ENCODE data around the gene SLC9A1. TPM values are rescaled to one million over a fixed set of nuclear protein-coding genes. Genes with fewer than 3 reads are reported as not detected.

Gene SLC9A1
- total RNA-seq, 1 experiment from 2014 or later: 25.2 TPM

DNA sequence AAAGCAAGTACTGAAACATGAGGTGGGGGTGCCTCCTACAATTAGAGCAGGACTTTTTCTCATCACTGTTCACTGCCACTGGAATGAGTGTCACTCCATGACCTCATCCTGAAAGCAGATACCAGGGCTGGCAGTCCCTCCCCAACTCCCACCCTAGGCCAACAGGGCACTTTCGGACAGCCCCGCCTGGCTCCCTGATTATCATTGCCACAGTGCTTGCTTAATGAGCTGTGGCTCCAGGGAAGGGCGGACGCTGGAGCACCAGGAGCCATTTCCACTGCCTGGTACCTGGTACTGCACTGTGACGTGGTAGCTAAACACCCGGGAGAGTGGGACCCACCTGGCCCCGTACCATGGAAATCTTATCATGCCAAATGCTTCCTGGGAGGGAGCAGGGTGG is 22.3 kb downstream of the SLC9A1 start:
- DNase-seq (no peak), ATAC-seq (no peak)
- Histone ChIP-seq H3F3A (ENCODE audit: low read length, unreplicated experiment) (no peaks in the 10 kb centered on the region), H3K9ac (ENCODE audit: low read length) (no peak overlapping the region), H3K27me3 (ENCODE audit: low read length) (no peaks in the 10 kb centered on the region), H3K9me2 (replicated peaks; ENCODE audit: low read length) (no peaks in the 10 kb centered on the region), H3K9me3 (ENCODE audit: low read length) (no peaks in the 10 kb centered on the region), H3K4me2 (ENCODE audit: low read length) (no peak overlapping the region), H3K36me3 (ENCODE audit: low read depth, low read length) (peaks cover 9% of the 10 kb centered on the region; the same call in 1 of the 2 replicates), H4K20me1 (ENCODE audit: low read length) (no peaks in the 10 kb centered on the region), H2AFZ (ENCODE audit: low read length) (no peak overlapping the region), H3K4me1 (ENCODE audit: insufficient read depth, low read length) (peaks cover under 1% of the 10 kb centered on the region; the same call in 1 of the 2 replicates), H3K79me2 (ENCODE audit: low read length) (peaks cover 17% of the 10 kb centered on the region), H3K4me3 (ENCODE audit: low read length) (no peak overlapping the region), H3K27ac (ENCODE audit: low read length) (no peak overlapping the region)
- CTCF ChIA-PET: no interaction called here
- BruUV-seq (replicated peaks): no TSS peak
- TF ChIP-seq EZH2phosphoT487 (IDR thresholded peaks at IDR 0.05; ENCODE audit: borderline replicate concordance, low read length) (no peak), EZH2 (IDR thresholded peaks at IDR 0.05; ENCODE audit: low read length, unreplicated experiment) (no peak)
- TF ChIP-seq, protein P1, sequence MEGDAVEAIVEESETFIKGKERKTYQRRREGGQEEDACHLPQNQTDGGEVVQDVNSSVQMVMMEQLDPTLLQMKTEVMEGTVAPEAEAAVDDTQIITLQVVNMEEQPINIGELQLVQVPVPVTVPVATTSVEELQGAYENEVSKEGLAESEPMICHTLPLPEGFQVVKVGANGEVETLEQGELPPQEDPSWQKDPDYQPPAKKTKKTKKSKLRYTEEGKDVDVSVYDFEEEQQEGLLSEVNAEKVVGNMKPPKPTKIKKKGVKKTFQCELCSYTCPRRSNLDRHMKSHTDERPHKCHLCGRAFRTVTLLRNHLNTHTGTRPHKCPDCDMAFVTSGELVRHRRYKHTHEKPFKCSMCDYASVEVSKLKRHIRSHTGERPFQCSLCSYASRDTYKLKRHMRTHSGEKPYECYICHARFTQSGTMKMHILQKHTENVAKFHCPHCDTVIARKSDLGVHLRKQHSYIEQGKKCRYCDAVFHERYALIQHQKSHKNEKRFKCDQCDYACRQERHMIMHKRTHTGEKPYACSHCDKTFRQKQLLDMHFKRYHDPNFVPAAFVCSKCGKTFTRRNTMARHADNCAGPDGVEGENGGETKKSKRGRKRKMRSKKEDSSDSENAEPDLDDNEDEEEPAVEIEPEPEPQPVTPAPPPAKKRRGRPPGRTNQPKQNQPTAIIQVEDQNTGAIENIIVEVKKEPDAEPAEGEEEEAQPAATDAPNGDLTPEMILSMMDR (conservative IDR thresholded peaks at IDR 0.05; ENCODE audit: low read depth, low read length): no peak
- intact Hi-C loops (cut with micrococcal nuclease): no loop called here
- POLR2A ChIA-PET (ENCODE audit: unreplicated experiment): no interaction called here

DNA sequence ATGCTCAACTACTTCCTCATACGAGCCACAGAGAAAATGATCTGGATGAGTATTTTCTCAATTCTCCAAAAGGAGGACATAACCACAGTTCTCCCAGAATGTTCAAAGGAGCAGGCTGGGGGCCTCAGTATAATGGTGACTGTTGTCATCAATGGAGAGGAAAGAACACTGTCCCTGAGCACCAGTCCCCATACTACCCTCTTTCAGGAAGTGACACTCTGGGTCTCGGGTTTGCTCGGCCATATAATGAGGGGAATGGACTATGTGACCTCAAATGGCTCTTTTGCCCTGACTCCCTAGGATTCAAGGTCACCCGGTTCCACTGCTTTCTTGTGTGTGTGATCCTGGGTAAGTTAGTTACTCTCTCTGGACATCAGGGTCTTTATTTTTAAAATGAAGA is 22.8 kb downstream of the SLC9A1 start:
- ChIA-PET CTCF (no interaction called here), POLR2A (ENCODE audit: unreplicated experiment) (no interaction called here)
- Histone ChIP-seq H2AFZ (ENCODE audit: low read length) (no peak overlapping the region), H3K4me3 (ENCODE audit: low read length) (no peak overlapping the region), H3K36me3 (ENCODE audit: low read depth, low read length) (peaks cover 9% of the 10 kb centered on the region; the same call in 1 of the 2 replicates), H3K4me1 (ENCODE audit: insufficient read depth, low read length) (no peaks in the 10 kb centered on the region; the same call in 1 of the 2 replicates), H3K9me2 (replicated peaks; ENCODE audit: low read length) (no peaks in the 10 kb centered on the region), H3K27me3 (ENCODE audit: low read length) (no peaks in the 10 kb centered on the region), H3K79me2 (ENCODE audit: low read length) (peaks cover 16% of the 10 kb centered on the region), H3K9me3 (ENCODE audit: low read length) (no peaks in the 10 kb centered on the region), H3K9ac (ENCODE audit: low read length) (no peak overlapping the region), H3F3A (ENCODE audit: low read length, unreplicated experiment) (no peaks in the 10 kb centered on the region), H4K20me1 (ENCODE audit: low read length) (no peaks in the 10 kb centered on the region), H3K27ac (ENCODE audit: low read length) (no peak overlapping the region), H3K4me2 (ENCODE audit: low read length) (no peak overlapping the region)
- DNase-seq (no peak), ATAC-seq (no peak)
- no TSS peak for BruUV-seq (replicated peaks)
- TF ChIP-seq, protein P1 (conservative IDR thresholded peaks at IDR 0.05; ENCODE audit: low read depth, low read length): no peak
- TF ChIP-seq EZH2 (IDR thresholded peaks at IDR 0.05; ENCODE audit: low read length, unreplicated experiment): no peak
- no peak for TF ChIP-seq EZH2phosphoT487 (IDR thresholded peaks at IDR 0.05; ENCODE audit: borderline replicate concordance, low read length)
- intact Hi-C loops (cut with micrococcal nuclease): no loop called here

DNA sequence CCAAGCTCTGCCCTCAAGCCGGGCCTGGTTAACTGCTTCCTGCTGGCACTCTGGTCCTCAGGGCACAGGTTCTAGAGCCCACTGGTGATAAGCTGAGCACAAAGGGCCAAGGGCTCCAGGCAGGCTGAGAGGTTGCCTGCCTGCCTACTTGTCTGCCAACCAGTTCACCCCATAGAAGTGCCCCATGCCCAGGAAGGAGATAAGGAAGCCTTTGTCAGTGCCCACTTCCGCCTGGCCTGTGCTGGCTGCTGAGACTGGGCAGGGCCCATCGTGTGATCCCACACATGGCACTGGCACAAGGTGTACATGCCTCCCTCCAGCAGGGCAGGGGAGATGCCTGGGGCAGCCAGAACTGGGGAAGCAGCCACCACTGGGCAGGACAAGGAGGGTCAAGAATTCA is 24.1 kb downstream of the SLC9A1 start:
- CTCF ChIA-PET: no interaction called here
- BruUV-seq (replicated peaks): no TSS peak

More for the DNA sequence above, 24.1 kb downstream of the SLC9A1 start:
- no peaks in the 10 kb centered on the region for H3K9me3 ChIP-seq (ENCODE audit: low read length)
- POLR2A ChIA-PET (ENCODE audit: unreplicated experiment): no interaction called here
- H3K79me2 ChIP-seq (ENCODE audit: low read length): peaks cover 8% of the 10 kb centered on the region; the same call in 1 of the 2 replicates
- no peak for DNase-seq
- TF ChIP-seq, protein P1 (conservative IDR thresholded peaks at IDR 0.05; ENCODE audit: low read depth, low read length): no peak
- TF ChIP-seq EZH2phosphoT487 (IDR thresholded peaks at IDR 0.05; ENCODE audit: borderline replicate concordance, low read length) (no peak), EZH2 (IDR thresholded peaks at IDR 0.05; ENCODE audit: low read length, unreplicated experiment) (no peak)
- no peak overlapping the region for H2AFZ ChIP-seq (ENCODE audit: low read length)
- H4K20me1 ChIP-seq (ENCODE audit: low read length): no peaks in the 10 kb centered on the region
- no peak overlapping the region for H3K4me3 ChIP-seq (ENCODE audit: low read length)
- H3K27me3 ChIP-seq (ENCODE audit: low read length): no peaks in the 10 kb centered on the region
- no peak overlapping the region for H3K9ac ChIP-seq (ENCODE audit: low read length)
- intact Hi-C loops (cut with micrococcal nuclease): no loop called here
- H3K4me1 ChIP-seq (ENCODE audit: insufficient read depth, low read length): no peaks in the 10 kb centered on the region
- no peaks in the 10 kb centered on the region for H3K9me2 ChIP-seq (replicated peaks; ENCODE audit: low read length)
- ATAC-seq: no peak
- no peak overlapping the region for H3K27ac ChIP-seq (ENCODE audit: low read length)
- H3K4me2 ChIP-seq (ENCODE audit: low read length): no peak overlapping the region
- peaks cover 9% of the 10 kb centered on the region; the same call in 1 of the 2 replicates for H3K36me3 ChIP-seq (ENCODE audit: low read depth, low read length)
- H3F3A ChIP-seq (ENCODE audit: low read length, unreplicated experiment): no peaks in the 10 kb centered on the region

Data from PC-3 (cell line).